HG02870 (cell line): ENCODE data around the gene TPCN2.

Source experiments
- ATAC-seq: cut with Tn5 transposase; IDR thresholded peaks from one replicate; pipeline ENCODE4 v1.9.1; 2021; ENCODE audit warnings: mild to moderate bottlenecking, moderate library complexity; ENCODE audit not compliant: unreplicated experiment

The TPCN2 gene

DNA sequence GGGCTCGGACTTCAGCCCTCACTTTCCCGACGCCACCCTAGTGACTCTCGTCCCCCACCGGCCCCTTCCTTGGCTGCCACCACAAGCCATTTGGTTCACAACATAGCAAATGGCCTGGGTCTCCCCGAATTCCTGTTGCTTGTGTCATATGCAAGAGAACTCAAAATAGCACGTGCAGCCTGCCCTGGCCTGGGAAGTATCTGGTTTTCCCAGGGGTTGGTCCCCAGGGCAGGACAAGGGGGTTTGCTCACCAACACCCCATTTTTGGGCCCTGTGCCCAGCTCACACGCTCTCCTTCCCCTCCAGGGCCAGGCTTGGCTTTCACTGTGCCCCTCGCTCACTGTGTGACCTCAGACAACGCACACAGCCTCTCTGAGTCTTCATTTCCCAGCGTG lies 12.8 kb upstream of the TPCN2 start:
- no peak for ATAC-seq

DNA sequence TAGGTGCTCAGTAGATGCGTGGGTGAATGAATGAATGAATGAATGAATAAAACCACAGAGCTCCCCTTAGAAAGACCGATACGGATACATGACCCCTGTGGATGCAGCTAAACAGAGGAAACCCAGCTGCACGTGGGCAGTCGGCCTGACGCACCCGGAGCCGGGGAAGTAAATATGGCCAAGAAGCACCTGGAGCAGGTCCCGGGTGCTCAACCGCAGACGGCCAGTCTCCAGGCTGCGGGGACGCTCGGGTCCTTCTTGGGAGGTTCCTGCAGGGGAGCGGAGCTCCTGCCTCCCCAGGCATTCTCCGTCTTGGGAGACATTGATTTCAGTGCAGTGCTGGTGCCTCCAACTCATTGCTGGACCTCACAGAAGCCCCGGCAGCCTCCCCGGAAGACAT lies 11.7 kb upstream of the TPCN2 start:
- ATAC-seq: no peak

DNA sequence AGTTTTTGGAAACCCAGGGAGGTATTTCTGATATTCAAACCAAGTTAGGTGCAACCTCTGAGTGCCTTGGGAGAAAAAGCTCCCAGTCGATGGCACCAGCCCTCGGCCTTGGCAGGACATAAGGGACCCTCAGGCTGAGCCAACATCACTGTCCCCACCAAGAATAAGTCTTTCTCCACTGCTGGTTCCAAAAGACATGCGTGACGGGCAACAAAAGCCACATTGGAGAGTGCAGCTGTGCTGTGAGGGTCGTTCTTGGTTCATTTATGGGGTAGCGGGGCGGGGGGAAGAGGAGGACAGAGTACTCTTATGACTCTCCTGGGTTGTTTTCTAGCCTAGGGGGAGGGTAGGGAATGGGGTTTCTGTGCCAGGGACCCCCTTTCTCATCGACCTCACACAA lies 11.2 kb upstream of the TPCN2 start:
- ATAC-seq: no peak

DNA sequence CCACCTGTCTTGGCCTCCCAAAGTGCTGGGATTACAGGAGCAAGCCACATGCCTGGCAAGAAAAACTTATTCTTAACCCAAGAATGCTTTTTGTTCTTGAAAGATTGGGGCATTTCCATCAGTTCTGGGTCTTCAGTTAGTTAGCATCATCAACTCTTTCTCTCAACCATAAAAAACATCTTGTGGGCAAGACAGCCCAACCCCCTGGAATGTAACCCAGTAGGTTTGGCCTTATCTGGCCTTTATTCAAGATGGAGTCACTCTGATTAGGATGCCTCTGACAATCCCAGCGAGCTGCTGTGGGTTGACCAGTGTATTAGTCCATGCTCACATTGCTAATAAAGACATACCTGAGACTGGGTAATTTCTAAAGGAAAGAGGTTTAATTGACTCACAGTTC lies 9.2 kb upstream of the TPCN2 start:
- ATAC-seq: no peak

DNA sequence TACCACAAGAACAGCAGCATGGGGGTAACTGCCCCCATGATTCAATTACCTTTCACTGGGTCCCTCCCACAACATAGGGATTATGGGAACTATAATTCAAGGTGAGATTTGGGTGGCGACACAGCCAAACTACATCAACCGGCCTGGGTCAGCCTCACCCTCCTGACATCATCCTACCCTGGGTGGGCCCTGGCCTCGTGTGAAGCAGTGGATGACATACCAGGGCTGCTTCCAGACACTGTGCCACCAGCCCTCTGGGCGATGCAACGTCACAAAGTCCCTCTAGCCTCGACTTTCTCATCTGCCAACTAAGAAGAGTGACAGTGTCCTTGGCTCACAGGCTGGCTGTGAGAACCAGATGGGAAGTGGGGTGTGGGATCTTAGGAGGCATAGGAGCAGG lies 8.7 kb upstream of the TPCN2 start:
- no peak for ATAC-seq

DNA sequence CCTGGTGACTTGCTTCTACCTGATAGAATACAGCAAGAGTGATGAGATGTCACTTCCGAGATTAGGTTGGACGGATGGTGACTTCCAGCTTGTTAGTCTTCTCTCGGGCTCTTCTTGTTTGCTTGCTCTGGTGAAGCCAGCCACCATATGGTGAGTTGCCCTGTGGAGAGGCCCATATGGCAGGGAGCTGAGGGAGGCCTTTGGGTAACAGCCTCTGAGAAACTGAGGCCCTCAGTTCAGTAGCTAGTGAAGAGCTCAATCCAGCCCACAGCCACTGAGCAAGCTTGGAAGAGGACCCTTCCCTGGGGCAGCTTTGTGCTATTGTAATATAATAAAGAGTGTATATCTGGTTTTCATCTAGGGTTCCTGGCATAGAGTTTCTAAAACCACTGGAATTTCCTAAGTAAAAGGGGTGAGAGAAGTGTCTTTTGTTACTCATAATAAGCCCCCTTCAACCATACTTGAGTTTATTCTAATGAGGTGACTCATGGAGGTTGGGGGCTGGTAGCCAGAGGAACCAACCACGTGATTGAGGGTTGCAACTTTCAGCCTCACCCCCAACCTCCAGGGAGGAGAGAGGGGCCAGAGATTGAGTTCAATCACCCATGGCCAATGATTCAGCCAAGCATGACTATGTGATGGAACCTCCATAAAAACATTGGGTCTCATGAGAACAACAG lies 8.0 kb upstream of the TPCN2 start:
- ATAC-seq: no peak

DNA sequence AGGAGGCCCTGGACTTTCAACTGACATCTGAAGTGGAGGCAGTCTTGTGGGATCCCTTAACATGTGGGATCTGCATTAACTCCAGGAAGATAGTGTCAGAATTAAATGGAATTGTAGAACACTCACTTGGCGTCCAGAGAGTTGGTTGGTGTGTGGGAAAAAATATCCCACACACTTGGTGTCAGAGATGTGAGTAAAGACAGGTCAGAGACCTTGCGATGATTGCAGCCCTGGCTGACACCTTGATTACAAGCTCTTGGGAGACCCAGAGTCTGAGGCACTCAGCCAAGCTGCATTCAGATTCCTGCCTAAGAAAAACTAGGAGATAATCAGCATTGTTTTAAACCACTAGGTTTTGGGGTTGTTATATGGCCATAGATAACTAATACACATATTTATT lies 7.2 kb upstream of the TPCN2 start:
- no peak for ATAC-seq

DNA sequence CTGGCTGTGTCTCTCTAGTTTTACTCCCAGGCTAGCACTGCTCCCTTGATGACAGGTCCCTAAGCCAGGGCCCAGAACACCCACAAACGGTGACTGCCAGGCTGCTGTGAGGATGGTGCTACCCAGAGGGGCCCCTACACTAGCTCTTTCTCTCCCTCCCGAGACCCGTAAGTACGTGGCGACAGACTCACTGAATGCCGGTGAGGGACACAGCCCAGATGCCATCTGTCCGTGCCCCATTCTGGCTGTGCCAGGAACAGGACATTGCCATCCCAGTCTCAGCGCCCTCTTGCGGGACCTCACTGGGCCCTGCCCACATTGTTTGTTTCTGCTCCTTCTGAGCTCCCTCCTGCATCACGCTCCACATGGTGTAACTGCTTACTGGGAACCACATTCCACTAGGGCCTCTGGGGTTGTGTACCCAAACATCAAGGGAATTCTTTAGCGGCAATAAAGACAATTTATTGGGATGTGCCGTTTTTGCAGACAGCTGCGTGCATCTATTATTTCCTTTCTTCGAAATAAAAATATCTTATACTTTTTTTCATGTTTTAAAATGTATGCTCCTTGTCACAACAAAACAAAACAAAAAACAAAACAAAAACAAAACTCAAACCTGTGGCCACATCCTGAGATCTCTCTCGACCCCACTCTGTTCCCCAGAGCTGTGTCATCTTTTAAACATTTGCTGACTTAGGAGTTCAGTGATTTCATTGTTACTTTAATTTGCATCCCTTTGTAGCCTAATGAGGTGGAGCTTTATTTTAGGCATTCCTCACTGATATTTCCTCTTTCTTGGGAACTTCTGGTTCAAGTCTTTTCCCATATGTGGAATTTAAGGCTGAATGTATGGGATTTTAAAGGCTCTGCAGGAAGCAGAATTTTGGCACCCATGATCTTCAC lies 4.4 kb upstream of the TPCN2 start:
- no peak for ATAC-seq

DNA sequence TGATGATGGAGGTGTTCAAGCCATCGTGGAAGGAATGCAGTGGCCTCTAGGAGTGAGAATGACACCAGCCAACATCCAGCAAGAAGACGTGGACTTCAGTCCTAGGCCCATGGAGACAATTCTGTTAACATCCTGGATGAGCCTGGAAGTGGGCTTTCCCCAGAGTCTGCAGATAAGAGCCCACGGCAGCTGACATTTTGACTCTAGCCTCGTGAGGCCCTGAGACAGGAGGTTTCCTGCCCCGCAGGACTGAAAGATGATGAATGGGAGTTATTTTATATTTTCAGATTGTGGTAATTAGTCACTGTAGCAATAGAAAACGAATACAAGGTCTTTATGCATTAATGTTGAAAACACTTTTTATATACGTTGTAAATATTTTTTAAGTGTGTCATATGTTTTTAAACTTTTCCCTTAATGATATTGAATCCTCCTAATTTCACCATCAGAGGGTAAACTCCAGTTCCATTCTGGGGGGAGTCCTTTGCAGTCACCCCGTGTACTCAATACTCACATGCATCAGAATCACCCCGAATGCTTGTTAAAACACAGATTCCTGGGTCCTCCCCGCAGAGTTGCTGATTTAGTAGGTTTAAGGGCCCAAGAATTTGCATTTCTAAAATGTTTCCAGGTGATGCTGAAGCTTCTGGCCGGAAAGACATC lies 570 bp upstream of the TPCN2 start:
- no peak for ATAC-seq

DNA sequence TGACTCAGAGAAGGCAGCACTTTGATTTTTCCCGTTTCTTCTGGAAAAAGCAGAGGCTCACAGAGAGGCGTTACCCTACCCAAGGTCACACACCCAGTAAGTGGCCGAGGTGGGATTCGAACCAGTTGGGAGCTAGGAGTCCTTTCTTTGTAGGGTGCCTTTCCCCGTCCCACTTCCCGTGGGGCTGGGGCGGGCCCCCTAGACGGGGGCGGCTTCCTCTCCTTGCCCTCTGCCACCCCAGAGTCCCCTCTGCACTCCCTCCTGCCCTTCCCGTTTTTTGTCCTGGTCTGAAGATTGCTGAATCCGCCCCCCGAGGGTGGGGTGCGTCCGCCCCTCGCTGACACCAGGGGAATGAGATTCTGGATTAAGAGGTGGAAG lies 747 bp downstream of the TPCN2 start:
- no peak for ATAC-seq

DNA sequence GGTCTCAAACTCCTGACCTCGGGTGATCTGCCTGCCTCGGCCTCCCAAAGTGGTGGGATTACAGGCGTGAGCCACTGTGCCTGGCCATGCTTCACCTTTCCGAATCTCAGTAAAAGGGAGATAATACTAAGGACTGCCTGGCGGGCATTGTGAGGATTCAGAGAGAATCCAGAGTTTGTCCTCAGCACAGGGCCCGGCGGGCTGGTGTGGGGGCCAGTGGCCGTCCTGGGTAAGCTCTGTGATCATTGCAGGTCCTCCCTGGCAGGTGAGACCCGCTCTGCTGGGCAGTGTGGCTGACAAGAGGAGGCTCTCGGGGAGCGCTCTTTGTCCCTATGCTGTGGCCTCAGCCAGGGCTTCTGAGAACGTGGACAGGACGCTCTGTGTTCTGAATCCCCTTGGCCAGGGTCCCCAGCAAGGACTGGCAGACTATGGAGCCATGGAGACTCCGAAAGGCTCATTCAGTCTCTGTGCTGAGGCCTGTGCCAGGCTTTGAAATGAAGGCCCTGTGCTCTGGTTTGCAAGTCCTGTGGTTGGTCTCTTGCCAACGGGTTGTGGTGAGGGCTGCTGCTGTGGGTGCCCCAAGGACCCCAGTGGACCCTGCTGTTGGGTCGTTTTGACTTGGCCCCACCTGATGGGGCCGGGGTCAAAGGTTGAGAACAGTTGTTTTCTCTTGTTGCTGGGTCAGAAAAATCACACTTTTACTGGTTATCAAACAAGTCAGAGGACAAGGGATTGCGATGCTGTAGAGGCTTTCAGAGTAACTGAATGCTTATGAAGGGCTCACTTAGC lies 2.1 kb downstream of the TPCN2 start:
- ATAC-seq: no peak

DNA sequence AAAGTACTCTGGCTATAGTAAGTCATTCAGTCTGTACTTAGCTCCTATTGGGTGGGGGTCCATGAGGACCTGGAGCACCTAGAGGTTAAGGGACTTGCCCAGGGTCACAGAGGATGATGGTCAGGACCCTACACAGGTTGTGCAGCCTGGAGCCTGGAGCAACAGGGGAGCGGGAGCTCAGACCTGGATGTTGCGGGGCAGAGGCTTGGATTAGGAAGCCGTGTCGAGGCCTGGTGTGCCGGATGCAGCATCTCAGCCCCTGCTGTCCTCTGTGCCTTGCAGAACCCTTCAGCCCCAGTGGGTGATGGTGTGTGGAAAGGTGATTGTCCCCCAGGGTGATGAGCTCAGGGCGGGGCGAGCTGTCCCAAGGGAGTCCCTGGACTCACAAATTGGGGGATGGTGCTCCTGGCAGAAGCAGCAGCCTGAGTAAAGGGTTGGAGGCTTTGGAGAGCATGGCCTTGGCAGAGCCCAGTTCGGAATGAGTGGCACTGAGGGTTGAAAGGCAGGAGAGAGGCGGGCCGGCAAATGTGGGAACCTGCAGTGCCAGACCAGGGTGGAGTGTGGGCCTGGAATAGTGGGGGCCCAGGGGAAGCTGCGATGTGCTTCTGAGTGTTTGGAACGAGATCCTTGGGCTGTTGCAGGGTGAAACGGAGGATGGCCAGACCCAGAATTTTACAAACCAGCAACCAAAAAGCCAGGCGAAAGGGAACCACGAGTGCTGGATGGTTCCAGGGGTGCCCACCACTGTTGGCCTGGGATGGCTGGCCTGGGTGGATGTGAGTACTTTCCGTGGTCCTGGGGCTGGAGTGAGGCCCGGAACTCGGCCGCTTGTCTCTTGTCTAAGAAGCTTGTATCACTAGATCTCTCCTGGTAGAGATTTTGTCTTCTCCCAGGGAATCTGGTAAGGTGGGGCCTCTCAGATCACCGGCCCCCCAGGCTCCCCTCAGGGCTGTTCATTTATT lies 2.9 kb downstream of the TPCN2 start:
- no peak for ATAC-seq

DNA sequence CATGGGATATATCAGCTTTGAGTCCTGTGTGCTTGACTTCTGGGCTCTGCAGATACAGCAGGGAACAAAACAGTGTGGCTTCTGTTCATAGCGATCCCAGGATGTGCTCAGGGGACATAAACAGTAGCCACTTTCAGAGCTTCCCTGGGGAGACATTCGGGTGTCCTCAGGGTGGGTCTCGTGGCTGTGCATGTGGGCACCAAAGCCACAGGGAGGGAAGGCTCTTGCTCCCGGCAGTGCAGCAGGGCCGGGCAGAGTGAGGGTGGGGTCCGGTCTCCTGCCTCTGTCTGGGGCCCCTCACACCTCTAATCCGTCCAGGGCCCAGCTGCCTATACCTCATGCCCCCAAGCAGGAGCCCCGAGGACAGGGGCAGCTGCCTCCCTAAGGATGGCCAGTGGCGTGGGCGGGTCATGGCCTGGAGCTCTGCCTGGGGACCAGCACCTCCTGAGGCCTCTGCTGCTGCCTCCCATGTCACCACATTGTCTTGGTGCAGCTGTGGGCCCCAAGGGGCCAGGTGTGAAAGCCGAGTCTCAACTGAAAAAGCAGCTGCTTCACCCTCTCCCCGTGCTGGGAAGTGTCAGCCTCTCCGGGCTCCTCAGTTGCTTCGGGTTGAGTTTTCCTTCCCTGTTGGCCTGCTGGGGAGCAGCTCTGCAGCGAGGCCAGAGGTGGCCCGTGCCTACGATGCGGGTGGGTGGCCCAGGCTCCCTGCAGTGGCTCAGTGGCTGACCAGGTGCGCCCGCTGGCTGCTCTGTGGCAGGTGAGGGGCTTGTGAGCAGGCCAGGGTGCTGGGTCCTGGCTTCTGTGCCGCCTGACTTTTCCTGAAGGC lies 3.8 kb downstream of the TPCN2 start:
- ATAC-seq: no peak

DNA sequence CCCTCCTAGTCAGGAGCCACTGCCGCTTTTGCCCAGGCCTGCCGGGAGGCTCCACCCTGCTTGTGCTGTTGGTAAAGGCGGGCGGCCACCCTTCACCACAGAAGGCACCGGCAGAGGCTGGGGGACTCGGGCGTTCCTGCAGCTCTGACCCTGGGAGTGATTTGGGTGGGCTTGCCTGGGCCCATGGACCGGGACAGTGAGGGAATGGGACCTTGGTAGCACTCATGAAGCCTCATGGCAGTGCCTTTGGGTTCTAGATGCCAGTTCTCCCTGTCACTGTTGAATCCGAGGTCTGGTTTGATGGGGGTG lies 4.4 kb downstream of the TPCN2 start:
- no peak for ATAC-seq

DNA sequence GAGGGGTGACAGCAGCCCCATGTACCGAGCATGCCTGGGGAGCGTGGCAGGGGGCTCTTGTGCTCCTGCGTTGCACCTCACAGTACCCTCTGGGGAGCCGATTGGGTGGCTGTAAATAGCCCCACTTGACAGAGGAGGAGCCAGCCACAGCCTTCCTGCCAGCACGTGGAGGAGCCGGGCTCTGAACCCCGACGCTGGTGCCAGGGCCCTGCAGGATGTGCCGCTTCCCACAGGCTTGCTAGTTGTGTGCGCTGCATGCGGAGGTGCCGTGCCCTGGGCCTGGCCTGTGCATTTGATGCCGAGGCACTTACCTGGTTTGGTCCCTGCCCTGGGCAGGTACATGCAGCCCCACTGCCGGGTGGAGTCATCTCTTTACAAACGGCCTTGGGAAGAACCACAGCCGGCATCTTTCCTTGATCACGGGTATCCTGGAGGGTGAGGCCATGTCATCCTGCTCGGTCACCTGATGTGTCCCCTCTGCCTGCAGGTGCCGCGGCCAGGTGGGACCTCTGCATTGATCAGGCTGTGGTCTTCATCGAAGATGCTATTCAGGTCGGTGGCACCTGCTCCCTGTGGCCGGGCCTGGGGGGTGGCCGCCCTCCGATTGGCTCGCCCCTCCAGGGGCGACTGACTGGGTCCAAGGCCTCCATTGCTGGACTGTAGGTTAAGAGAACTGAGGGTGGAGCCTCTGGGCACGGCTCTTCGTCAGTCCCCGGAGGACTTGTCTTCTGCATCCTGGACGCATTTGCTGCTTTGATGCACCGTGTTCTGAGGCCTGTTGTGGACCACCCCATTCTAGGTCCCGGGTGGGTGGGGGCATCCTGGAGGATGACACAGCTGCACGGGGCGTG lies 5.0 kb downstream of the TPCN2 start:
- no peak for ATAC-seq

DNA sequence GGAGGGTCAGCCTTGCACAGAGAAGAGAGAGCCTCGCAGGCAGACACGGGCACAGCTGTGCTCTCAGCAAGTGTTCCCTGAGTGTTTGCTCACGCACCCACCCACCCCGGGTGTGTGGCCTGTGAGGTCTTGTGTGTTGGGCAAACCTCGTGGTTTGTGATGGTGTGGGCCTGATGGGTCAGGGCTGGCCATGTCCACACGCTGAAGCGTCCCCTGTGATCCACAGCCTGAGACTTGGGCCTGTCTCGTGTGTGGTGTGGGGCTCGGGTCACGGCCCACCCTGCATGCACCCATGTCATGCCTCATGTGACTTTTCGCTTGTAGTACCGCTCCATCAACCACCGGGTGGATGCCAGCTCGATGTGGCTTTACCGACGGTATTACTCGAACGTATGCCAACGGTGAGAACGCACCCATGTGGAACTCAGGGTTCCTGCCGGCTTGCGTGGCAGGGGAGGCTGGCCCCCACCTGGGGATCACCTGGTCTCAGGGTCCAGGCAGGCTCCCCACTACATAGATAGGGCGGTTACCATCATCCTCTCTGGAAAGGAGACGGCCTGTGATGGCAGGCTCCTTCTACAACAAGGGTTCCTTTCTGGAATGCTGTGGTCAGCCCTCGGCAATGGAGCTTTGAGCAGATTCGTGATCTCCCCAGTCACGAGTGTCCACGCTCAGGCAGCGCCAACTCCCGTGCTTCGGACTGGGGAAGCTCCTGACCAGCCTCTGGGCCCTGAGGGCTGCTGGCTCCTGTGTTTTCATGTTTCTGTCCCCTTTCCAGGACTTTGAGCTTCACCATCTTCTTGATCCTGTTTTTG lies 5.9 kb downstream of the TPCN2 start:
- no peak for ATAC-seq

DNA sequence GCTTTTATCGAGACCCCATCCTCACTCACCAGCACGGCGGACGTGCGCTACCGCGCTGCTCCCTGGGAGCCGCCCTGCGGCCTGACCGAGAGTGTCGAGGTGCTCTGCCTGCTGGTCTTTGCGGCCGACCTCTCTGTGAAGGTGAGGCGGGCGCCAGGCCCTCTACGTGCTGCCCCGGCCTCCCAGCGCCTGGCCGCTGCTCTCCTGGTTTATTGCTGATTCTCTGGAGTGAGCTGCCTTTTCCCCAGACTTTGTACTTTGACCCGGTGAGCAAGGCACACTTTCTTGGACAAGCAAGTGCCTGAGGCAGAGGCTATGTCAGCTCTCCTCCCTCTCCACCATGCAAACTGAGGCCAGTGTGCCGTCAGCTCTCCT lies 6.5 kb downstream of the TPCN2 start:
- ATAC-seq: no peak
